ENCODE results near the gene UNK. TPM values are rescaled to one million over a fixed set of nuclear protein-coding genes. Genes with fewer than 3 reads are reported as not detected.

UNK gene
- total and polyA plus RNA-seq, 4 donors: 4.0 to 16.4 (median 8.9) TPM

GRCh38 chr17:75799402-75799801 is 14.8 kb downstream of the UNK start:
- no peaks in the 10 kb centered on the region for H3K9me3 ChIP-seq (ENCODE audit: control insufficient read depth in 4 of 4, low read length in 3 of 4)
- H3K4me3 ChIP-seq (ENCODE audit: low read depth in 1 of 3, low read length in 3 of 3): no peak overlapping the region
- H3K9ac ChIP-seq (ENCODE audit: low read depth in 1 of 2, low read length in 2 of 2): no peak overlapping the region
- 96% methylated on average over 4 of the region's 4 CpGs for WGBS
- H3K36me3 ChIP-seq (ENCODE audit: control insufficient read depth in 4 of 4, insufficient read depth in 3 of 4, low read depth in 1 of 4, low read length in 3 of 4): peaks cover 4 to 17% (median 12%) of the 10 kb centered on the region in 4 donors
- H3K27me3 ChIP-seq (ENCODE audit: control insufficient read depth in 4 of 4, insufficient read depth in 4 of 4, low read length in 3 of 4): no peaks in the 10 kb centered on the region
- TF ChIP-seq HNF4A (conservative IDR thresholded peaks at IDR 0.05) (no peak), GABPA (IDR thresholded peaks at IDR 0.05 in 1 of 2, conservative IDR thresholded peaks at IDR 0.05 in 1 of 2) (no peak), REST (IDR thresholded peaks at IDR 0.05) (no peak), NR2F2 (IDR thresholded peaks at IDR 0.05) (no peak), RXRA (IDR thresholded peaks at IDR 0.05) (no peak), ATF3 (IDR thresholded peaks at IDR 0.05) (no peak), EGR1 (IDR thresholded peaks at IDR 0.05; ENCODE audit: low read depth in 2 of 2) (no peak), JUND (IDR thresholded peaks at IDR 0.05) (no peak), YY1 (IDR thresholded peaks at IDR 0.05) (no peak), RAD21 (IDR thresholded peaks at IDR 0.05) (no peak), FOXA1 (IDR thresholded peaks at IDR 0.05) (no peak), CTCF (IDR thresholded peaks at IDR 0.05; ENCODE audit: low read depth, low read length, missing input control) (no peak), TAF1 (conservative IDR thresholded peaks at IDR 0.05) (no peak), FOXA2 (IDR thresholded peaks at IDR 0.05) (no peak), SP1 (IDR thresholded peaks at IDR 0.05) (no peak), MAX (IDR thresholded peaks at IDR 0.05) (no peak), ZBTB33 (IDR thresholded peaks at IDR 0.05) (no peak)
- no peaks in the 10 kb centered on the region for H3K4me1 ChIP-seq (ENCODE audit: control insufficient read depth in 4 of 4, insufficient read depth in 4 of 4, low read length in 3 of 4)
- no peak overlapping the region for H3K27ac ChIP-seq (ENCODE audit: low read depth in 1 of 2, low read length in 2 of 2)
- no peak for DNase-seq (ENCODE audit: low spot score)
